A549 (cell line): ENCODE measurements around the gene CELSR1. TPM values are rescaled to one million over a fixed set of nuclear protein-coding genes. Genes with fewer than 3 reads are reported as not detected.

Experiments used
- ATAC-seq, 2 experiments: fragments of 200-7000 bp in 1 of 2; fragments of >200 bp in 1 of 2; cut with Nextera tagmentation in 1 of 2; cut with Tn5 transposase in 1 of 2; 3 replicates each; pipeline versions ENCODE4 v1.8.0 to v1.9.1; 2018 to 2020; ENCODE audit warnings: mild to moderate bottlenecking in 1 of 2, moderate library complexity in 1 of 2
- CTCF ChIA-PET: fragments of 300-600 bp; sonication (Branson Sonifier 250); formaldehyde crosslinking; extraction: SDS; loops from one replicate; lab custom pipeline; 2021; ENCODE audit warnings: antibody characterized with exemption, inconsistent platforms; lab: Yijun Ruan, JAX
- POLR2A ChIA-PET: fragments of 350-600 bp; formaldehyde crosslinking; extraction: SDS; loops from one replicate; lab custom pipeline; 2021; ENCODE audit warnings: antibody characterized with exemption, inconsistent platforms; lab: Yijun Ruan, JAX
- DNase-seq, 2 experiments: peaks; one replicate each; pipeline versions ENCODE4 v3.0.0 to v3.0.0-alpha.2; 2011 to 2016; ENCODE audit warnings: low read depth in 1 of 2, low spot score in 1 of 2
- FAIRE-seq: peaks from 2 replicates; lab custom pipeline; 2011; peaks lifted over from hg19 to GRCh38; lab: Jason Lieb, UNC
- H3K27ac ChIP-seq, 2 experiments: fragments of >200 bp; sonication (Bioruptor Twin); formaldehyde crosslinking; 3 replicates each; pipeline ENCODE4 v1.5.1; 2016 to 2017
- H3K4me1 ChIP-seq: fragments of >200 bp; sonication (Bioruptor Twin); formaldehyde crosslinking; 3 replicates; pipeline ENCODE4 v1.6.1; 2016
- H3K4me2 ChIP-seq: fragments of >200 bp; sonication (Bioruptor Twin); formaldehyde crosslinking; 3 replicates; pipeline ENCODE4 v1.6.1; 2016
- H3K4me3 ChIP-seq: fragments of >200 bp; sonication (Bioruptor Twin); formaldehyde crosslinking; 3 replicates; pipeline ENCODE4 v1.5.1; 2016
- H3K9me3 ChIP-seq: fragments of >200 bp; sonication (Bioruptor Twin); formaldehyde crosslinking; 3 replicates; pipeline ENCODE4 v1.6.1; 2016
- ATOH8 ChIP-seq: fragments of 250-450 bp; sonication (Bioruptor Pico); IDR thresholded peaks from 2 replicates; pipeline ENCODE4 v1.5.0; 2020; ENCODE audit warnings: low read depth, mild to moderate bottlenecking, moderate library complexity
- CBX2 ChIP-seq: fragments of 200-600 bp; sonication (generic); IDR thresholded peaks from 2 replicates; pipeline ENCODE4 v1.6.1; 2016; ENCODE audit warnings: low read depth, mild to moderate bottlenecking, borderline replicate concordance
- CBX8 ChIP-seq: fragments of 200-600 bp; sonication (generic); IDR thresholded peaks from 2 replicates; pipeline ENCODE4 v1.6.1; 2016
- CEBPB ChIP-seq, 2 experiments: fragments of >200 bp in 1 of 2; sonication (Bioruptor Twin) in 1 of 2; formaldehyde crosslinking in 1 of 2; IDR thresholded peaks; 2 replicates each; pipeline ENCODE4 v1.6.1; 2012 to 2016
- CHD2 ChIP-seq: fragments of 150-350 bp; IDR thresholded peaks from 2 replicates; pipeline ENCODE4 v1.6.1; 2014; ENCODE audit warnings: low read length; ENCODE audit not compliant: partially characterized antibody
- CHD4 ChIP-seq: fragments of 200-600 bp; sonication (generic); IDR thresholded peaks from 2 replicates; pipeline ENCODE4 v1.6.1; 2016; ENCODE audit warnings: antibody characterized with exemption, mild to moderate bottlenecking, borderline replicate concordance
- E2F6 ChIP-seq: IDR thresholded peaks from 2 replicates; pipeline ENCODE4 v1.6.1; 2012; ENCODE audit warnings: low read depth, borderline replicate concordance
- EHMT2 ChIP-seq: fragments of 200-600 bp; sonication (generic); IDR thresholded peaks from 2 replicates; pipeline ENCODE4 v1.6.1; 2016; ENCODE audit warnings: antibody characterized with exemption, low read depth, mild to moderate bottlenecking, moderate library complexity
- EP300 ChIP-seq, 2 experiments: fragments of >200 bp; sonication (Bioruptor Twin); formaldehyde crosslinking; IDR thresholded peaks; 2 replicates in 1 of 2; 3 replicates in 1 of 2; pipeline ENCODE4 v1.6.1; 2016 to 2017
- FOSB ChIP-seq: fragments of 250-450 bp; sonication (Bioruptor Pico); IDR thresholded peaks from 2 replicates; pipeline ENCODE4 v1.5.0; 2020; ENCODE audit warnings: mild to moderate bottlenecking, moderate library complexity
- GATA3 ChIP-seq: IDR thresholded peaks from 2 replicates; pipeline ENCODE4 v1.6.1; 2012; ENCODE audit warnings: borderline replicate concordance
- HES2 ChIP-seq: fragments of >200 bp; sonication (Bioruptor Twin); formaldehyde crosslinking; IDR thresholded peaks from 2 replicates; pipeline ENCODE4 v1.6.1; 2016
- HOXA7 ChIP-seq: fragments of 250-450 bp; sonication (Bioruptor Pico); IDR thresholded peaks from 2 replicates; pipeline ENCODE4 v1.5.0; 2020; ENCODE audit warnings: mild to moderate bottlenecking, moderate library complexity
- JUN ChIP-seq, 2 experiments: fragments of >200 bp; sonication (Bioruptor Twin); formaldehyde crosslinking; IDR thresholded peaks; 2 replicates in 1 of 2; 3 replicates in 1 of 2; pipeline ENCODE4 v1.6.1; 2016 to 2017
- KDM1A ChIP-seq: fragments of 200-600 bp; sonication (generic); IDR thresholded peaks from 2 replicates; pipeline ENCODE4 v1.6.1; 2016; ENCODE audit warnings: low read depth, mild to moderate bottlenecking
- KDM5A ChIP-seq: fragments of 200-600 bp; sonication (generic); IDR thresholded peaks from 2 replicates; pipeline ENCODE4 v1.6.1; 2016; ENCODE audit warnings: antibody characterized with exemption, mild to moderate bottlenecking
- MAFK ChIP-seq: fragments of 450-650 bp; IDR thresholded peaks from 2 replicates; pipeline ENCODE4 v1.6.1; 2014; ENCODE audit not compliant: partially characterized antibody
- MAX ChIP-seq: IDR thresholded peaks from 2 replicates; pipeline ENCODE4 v1.6.1; 2012
- RNF2 ChIP-seq: fragments of 200-600 bp; sonication (generic); IDR thresholded peaks from 2 replicates; pipeline ENCODE4 v1.6.1; 2016; ENCODE audit warnings: low read depth, mild to moderate bottlenecking, antibody characterized with exemption, moderate library complexity, borderline replicate concordance
- ZNF302 ChIP-seq: fragments of 250-450 bp; sonication (Bioruptor Pico); IDR thresholded peaks from 2 replicates; pipeline ENCODE4 v1.9.0; 2021; ENCODE audit warnings: inconsistent platforms, mild to moderate bottlenecking, moderate library complexity
- ZSCAN20 ChIP-seq: fragments of 250-450 bp; sonication (Bioruptor Pico); IDR thresholded peaks from 2 replicates; pipeline ENCODE4 v1.8.0; 2022; ENCODE audit warnings: mild to moderate bottlenecking, moderate library complexity
- WGBS: methylation state at CpG from one replicate; pipeline ENCODE4 v1.1.6; 2017; ENCODE audit errors: missing lambda C conversion rate; 5-methylcytosine and 5-hydroxymethylcytosine counted together
- polyA plus RNA-seq, 4 experiments: library from polyadenylated mRNA; depleted of rRNA in 3 of 4; stranded (reverse); fragments of >200 nt; fragmentation: RNase III in 1 of 4; extraction: RNeasy Plus Mini Kit Qiagen cat#74134 plus additional on column Dnase treatment in 1 of 4; gene quantifications; 2 replicates in 3 of 4; 3 replicates in 1 of 4; pipeline ENCODE4 v1.2.3, GENCODE V29; 2011 to 2017

CELSR1 gene
- polyA plus RNA-seq, 2 of the 4 experiments (the other 2 are of a cell fraction), result 15.3 to 31.8 TPM

- TF ChIP-seq HES2, result no peak
Observed at GRCh38 chr22:46513908-46514550, 23.4 kb downstream of the CELSR1 start (continued).

- DNase-seq, result no peak
- Histone ChIP-seq H3K4me3 (no peak overlapping the region), H3K4me2 (no peak overlapping the region), H3K27ac (peak overlapping the region in 1 of 2 experiments; percentile 96; a peak in 3 of 6 replicates)
- no peak for ATAC-seq
- ChIA-PET CTCF (interaction anchor here (1.4 to 2.0 kb wide), 3 partner anchors 11 to 157 kb away, joined by 3 to 5 read pairs (median 3); no protein-coding TSS in a partner anchor), POLR2A (no interaction called here)
- FAIRE-seq, result no peak
- TF ChIP-seq CHD2, result no peak
- TF ChIP-seq CBX2, result no peak
- no peak for TF ChIP-seq ZSCAN20 (CRISPR knock-in tag)
- TF ChIP-seq ZNF302 (CRISPR knock-in tag), result no peak
- no peak for TF ChIP-seq CBX8
- no peak for TF ChIP-seq CEBPB (IDR thresholded peaks at IDR 0.05)
- TF ChIP-seq KDM5A, result no peak
- TF ChIP-seq E2F6, result no peak
- TF ChIP-seq ATOH8 (CRISPR knock-in tag), result no peak
- no peak for TF ChIP-seq EP300 (IDR thresholded peaks at IDR 0.05)
- no peak for TF ChIP-seq JUN (IDR thresholded peaks at IDR 0.05)
- TF ChIP-seq EHMT2, result no peak
- TF ChIP-seq, all 56 proteins: peak for 0
- WGBS, result 92% methylated on average over 6 of the region's 11 CpGs
- no peaks in the 10 kb centered on the region for H3K9me3 ChIP-seq
- peaks cover 23% of the 10 kb centered on the region for H3K4me1 ChIP-seq
Observed at GRCh38 chr22:46512683-46513082, 24.7 kb downstream of the CELSR1 start.

GRCh38 chr22:46512039-46512370 lies 25.4 kb downstream of the CELSR1 start:
- TF ChIP-seq CHD4, result no peak
- no peak for TF ChIP-seq HOXA7
- TF ChIP-seq RNF2, result no peak
- TF ChIP-seq GATA3, result no peak
- no peak for TF ChIP-seq FOSB
- TF ChIP-seq MAFK, result no peak
- TF ChIP-seq MAX, result no peak
- no peak for TF ChIP-seq ATOH8 (CRISPR knock-in tag)
- no peak for TF ChIP-seq KDM1A
- no peak overlapping the region for H3K4me2 ChIP-seq
- H3K9me3 ChIP-seq, result no peaks in the 10 kb centered on the region
- FAIRE-seq, result no peak
- CTCF ChIA-PET, result interaction anchor here (1.4 to 2.0 kb wide), 4 partner anchors 10 to 156 kb away, joined by 3 to 5 read pairs (median 4); no protein-coding TSS in a partner anchor
- 90% methylated on average over 4 of the region's 11 CpGs for WGBS
- no peak for ATAC-seq
- peaks cover 23% of the 10 kb centered on the region for H3K4me1 ChIP-seq
- no peak for DNase-seq
- peak overlapping the region in 1 of 2 experiments; percentile 96; a peak in 1 of 6 replicates for H3K27ac ChIP-seq
- POLR2A ChIA-PET, result no interaction called here
- no peak overlapping the region for H3K4me3 ChIP-seq
